GM18498 (cell line): ENCODE measurements around the gene TBCB.

Experiments used
- ATAC-seq: cut with Tn5 transposase; IDR thresholded peaks from one replicate; pipeline ENCODE4 v1.9.1; 2021; ENCODE audit warnings: mild to moderate bottlenecking, moderate library complexity; ENCODE audit not compliant: unreplicated experiment

The TBCB gene

GRCh38 chr19:36100476-36100875 lies 14.8 kb upstream of the TBCB start:
- ATAC-seq, result no peak

- no peak for ATAC-seq
Observed at GRCh38 chr19:36101550-36102327, 13.5 kb upstream of the TBCB start.

GRCh38 chr19:36103040-36103626 lies 12.1 kb upstream of the TBCB start:
- no peak for ATAC-seq

DNA sequence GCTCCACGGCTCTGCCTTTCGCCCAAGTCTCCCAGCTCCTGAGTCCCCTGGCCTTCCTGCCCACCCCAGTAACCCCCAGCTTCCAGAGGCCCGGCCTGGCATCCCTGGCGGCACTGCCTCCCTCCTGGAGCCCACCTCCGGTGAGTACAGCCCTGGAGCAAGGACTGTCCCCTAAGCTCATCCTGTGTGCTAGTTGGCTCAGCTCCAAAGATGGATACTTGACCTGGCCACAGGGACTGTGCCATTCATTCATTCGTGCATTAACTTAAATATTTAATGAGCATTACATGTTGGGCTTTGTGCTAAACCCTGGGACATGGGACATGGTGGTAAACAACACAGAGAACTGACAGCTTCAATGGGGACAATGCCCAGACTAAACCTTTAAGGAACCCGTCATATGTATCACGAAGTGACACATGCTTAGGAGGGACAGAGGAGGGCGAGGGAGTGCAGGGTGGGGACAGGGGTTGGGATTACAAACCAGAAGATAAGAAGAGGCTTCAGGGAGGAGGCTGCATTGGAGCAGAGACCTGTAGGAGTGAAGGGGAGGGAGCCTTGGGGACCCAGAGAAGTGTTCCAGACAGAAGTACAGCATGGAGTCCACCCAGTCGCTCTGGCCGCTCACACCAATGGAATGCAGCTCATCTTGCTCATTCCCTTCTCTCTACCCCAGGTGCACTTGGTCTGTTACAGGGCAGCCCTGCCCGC lies 11.3 kb upstream of the TBCB start:
- ATAC-seq, result no peak

GRCh38 chr19:36106441-36106840 lies 8.8 kb upstream of the TBCB start:
- no peak for ATAC-seq

- ATAC-seq, result no peak
Observed at GRCh38 chr19:36106991-36107390, 8.3 kb upstream of the TBCB start.

GRCh38 chr19:36108684-36109083 lies 6.6 kb upstream of the TBCB start:
- no peak for ATAC-seq

DNA sequence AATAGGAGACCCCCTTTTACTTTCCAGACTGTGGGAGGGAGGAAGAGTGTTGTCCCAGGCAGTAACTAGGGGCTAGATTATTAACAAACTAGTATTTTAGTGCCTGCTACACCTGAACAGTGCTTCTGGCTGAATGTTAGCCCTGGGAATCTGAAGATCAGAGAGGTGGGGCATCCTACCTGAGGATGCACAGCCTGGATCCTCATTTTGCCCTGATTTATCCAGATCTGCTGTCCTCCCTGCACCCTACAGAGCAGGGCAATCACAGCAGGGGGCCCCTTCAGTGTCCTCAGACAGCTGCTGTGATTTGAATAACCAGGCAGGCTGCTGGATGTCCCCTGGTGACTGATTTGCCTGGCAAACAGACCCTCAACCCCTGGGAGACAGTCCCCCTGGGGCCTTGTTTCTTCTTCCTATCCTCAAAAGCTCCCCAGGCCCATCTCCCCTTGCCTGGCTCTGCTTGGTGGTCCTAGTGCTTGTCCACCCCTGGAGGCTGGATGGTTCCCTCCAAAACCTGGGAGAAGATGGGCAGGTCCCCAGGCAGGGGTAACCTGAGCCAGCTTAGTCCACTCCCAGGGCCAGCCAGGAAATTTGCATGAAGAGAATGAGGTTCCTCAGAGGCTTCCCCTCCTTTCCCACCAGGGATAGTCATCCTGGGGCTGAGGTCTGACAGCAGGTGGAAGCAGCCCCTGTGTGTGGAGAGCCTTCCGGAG lies 4.6 kb upstream of the TBCB start, which contains the start of gene OVOL3:
Gene OVOL3, plus strand, starts transcription at position 657 of the 713 bp plus-strand sequence. CDS start 60 bp downstream, outside the sequence.
- no peak for ATAC-seq

GRCh38 chr19:36111200-36111539 lies 4.1 kb upstream of the TBCB start:
- ATAC-seq, result no peak

DNA sequence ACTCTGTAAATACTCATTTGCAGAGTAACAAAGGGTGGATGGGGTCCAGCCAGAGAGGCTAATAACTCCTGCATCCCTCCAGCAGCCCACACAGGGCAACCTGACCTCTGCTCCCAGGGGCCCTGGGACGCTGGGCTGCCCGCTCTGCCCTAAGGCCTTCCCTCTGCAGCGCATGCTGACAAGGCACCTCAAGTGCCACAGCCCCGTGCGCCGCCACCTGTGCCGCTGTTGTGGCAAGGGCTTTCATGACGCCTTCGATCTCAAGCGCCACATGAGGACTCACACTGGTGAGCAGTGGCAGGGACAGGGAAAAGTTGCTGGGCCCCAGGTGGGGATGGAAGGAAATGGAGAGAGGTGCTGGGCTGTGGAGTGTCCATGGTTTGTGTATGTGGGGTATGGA lies 2.6 kb upstream of the TBCB start:
- no peak for ATAC-seq

- ATAC-seq, result no peak
Observed at GRCh38 chr19:36113425-36113824, 1.8 kb upstream of the TBCB start.

DNA sequence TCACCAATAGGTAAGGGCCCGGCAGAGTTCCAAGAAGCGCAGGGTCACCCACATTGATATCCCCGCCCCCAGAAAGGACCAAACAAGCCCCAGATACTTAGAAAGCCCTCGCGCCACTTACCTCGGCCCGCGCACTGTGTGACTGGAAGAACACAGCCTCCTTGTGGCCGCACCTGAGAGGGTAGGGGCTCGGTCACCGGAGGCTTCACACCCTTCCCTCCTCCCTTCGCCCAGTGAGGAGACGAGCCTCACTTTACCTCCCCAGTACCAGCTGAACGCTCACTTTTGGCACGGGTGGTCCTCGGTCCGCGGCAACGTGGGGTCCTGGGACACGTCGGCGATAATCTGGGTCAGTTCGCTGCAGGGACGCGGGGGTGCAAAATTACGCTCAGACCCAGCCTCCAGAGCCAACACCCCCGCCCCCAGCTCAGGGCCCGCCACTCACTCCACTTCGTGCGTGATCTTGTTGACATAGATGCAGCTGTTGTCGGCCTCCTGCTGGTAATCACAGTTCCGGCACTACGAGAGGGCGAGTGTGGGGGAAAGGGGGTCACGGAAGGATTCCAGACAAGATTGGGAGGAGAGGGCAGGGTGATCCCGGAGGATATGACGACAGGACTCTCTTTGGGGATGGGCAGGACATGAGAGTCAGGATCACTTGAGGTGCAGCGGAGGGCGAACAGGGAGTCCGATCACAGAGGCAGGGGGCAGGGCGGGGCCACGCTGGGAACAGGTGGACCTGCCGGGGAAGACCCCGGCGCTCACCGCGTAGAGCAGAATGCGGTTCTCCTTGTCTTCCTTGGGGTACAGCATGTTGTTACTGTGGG lies 1.2 kb upstream of the TBCB start:
- no peak for ATAC-seq

DNA sequence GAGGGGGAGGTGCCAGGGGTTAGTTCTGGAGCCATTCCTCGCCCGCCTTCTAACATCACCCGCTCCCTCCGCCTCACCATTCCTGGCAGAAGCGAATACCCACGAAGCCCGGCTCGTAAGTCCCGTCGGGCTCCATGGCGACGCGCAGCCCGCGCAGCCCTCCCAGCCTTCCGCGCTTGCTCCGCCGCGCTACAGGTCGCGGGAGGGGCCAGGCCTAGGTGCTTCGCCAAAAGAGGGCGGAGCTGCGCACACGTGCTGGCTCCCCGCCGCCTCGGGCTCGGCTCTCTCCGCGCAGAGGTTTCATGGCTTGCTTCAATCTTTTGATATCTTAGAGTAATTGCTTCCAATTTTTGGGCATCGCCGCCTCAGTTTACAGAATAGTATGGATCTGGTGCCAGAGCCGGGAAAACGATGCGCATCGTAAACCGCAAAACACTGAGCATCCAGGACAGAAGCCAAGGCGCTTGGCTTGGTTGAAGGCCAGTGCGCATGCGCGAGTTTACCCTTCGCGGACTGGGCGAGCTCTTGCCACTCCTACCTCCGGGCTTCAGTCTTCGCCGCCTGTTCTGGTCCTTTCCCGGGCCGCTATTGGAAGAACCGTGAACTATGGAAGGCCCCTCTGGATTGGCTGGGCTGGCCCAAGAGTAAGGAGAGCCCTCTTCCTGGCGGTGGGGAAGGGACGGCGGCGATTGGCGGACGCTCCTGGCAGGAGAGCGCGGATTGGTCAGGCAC lies 381 bp upstream of the TBCB start, which contains the start of gene POLR2I:
Gene POLR2I, minus strand, starts transcription at position 155 of the 732 bp plus-strand sequence. Its CDS starts 19 bp downstream, at position 136.
- peak; percentile 82 for ATAC-seq

DNA sequence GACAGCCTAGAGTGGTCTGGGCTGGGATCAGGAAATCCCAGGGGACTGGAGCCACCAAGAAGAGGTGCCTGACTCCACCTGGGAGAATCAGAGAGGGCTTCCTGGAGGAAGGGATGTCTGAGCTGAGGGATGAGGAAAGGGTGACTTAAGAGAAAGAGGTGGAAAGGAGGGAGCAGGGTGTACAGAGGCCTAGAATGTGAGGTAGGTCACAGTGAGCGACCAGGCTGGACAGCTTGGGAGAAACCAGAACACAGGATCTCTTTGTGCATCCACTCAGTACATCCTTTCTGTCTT lies 1.0 kb downstream of the TBCB start:
- no peak for ATAC-seq

GRCh38 chr19:36120092-36120983 lies 5.1 kb downstream of the TBCB start:
- ATAC-seq, result no peak

GRCh38 chr19:36120984-36121358 lies 5.7 kb downstream of the TBCB start:
- ATAC-seq, result no peak

DNA sequence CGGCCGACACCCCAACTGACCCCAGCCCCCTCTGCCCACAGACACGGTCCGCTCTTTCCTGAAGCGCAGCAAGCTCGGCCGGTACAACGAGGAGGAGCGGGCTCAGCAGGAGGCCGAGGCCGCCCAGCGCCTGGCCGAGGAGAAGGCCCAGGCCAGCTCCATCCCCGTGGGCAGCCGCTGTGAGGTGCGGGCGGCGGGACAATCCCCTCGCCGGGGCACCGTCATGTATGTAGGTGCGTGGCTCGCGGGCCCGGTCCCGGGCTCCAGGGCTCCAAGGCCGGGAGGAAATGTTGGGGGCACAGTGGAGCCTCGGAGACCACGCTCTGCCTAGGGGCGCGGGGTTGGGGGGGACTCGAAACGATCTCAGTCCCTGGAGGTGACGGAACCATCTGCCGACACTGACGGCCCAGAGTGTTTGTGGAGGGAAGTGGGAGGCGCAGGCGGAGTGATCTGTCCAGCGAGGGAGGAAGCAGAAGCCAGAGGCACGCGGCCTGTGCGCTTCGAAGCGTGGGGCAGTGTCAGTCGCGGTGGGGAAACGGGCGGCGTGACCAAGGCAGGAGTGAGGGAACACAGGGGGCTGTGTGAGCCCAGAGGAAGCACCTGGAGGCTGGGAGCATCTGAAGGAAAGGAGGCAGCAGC lies 6.3 kb downstream of the TBCB start:
- no peak for ATAC-seq

- ATAC-seq, result no peak
Observed at GRCh38 chr19:36125557-36125956, 10.3 kb downstream of the TBCB start.

DNA sequence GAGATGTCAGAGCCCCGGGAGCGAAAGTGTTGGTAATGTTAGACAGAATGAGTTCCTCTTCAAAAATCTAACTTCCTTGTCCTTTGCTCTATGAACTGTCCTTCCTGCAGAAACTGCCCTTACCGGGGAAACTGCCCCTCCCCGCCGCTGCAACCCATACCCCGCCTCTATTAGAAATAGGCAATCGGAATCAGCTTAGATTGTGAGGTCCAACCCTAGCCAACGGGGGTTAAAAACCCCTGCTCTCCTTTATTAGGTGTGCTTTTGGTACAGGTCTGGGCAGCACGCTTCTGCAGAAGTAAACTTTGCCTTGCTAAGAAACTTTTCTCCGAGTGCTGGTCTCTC lies 13.1 kb downstream of the TBCB start:
- ATAC-seq, result peak; percentile 7
